Lower leg skin (tissue), 3 donors: ENCODE measurements around the gene GOSR1.

Experiments
- POLR2A ChIP-seq, 2 donors: fragments of 450-650 bp; IDR thresholded peaks; one replicate each; pipeline ENCODE4 v1.6.1; 2016 to 2017; ENCODE audit warnings: antibody characterized with exemption in 2 of 2, mild to moderate bottlenecking in 1 of 2, moderate library complexity in 1 of 2
- TF ChIP-seq, protein P1 (sequence below), 3 donors: fragments of 450-650 bp; IDR thresholded peaks; one replicate each; pipeline ENCODE4 v1.5.1; 2016; ENCODE audit warnings: antibody characterized with exemption in 3 of 3, mild to moderate bottlenecking in 3 of 3, moderate library complexity in 2 of 3

GRCh38 chr17:30545024-30545423 lies 67.8 kb downstream of the GOSR1 start:
- TF ChIP-seq, protein P1, sequence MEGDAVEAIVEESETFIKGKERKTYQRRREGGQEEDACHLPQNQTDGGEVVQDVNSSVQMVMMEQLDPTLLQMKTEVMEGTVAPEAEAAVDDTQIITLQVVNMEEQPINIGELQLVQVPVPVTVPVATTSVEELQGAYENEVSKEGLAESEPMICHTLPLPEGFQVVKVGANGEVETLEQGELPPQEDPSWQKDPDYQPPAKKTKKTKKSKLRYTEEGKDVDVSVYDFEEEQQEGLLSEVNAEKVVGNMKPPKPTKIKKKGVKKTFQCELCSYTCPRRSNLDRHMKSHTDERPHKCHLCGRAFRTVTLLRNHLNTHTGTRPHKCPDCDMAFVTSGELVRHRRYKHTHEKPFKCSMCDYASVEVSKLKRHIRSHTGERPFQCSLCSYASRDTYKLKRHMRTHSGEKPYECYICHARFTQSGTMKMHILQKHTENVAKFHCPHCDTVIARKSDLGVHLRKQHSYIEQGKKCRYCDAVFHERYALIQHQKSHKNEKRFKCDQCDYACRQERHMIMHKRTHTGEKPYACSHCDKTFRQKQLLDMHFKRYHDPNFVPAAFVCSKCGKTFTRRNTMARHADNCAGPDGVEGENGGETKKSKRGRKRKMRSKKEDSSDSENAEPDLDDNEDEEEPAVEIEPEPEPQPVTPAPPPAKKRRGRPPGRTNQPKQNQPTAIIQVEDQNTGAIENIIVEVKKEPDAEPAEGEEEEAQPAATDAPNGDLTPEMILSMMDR (IDR thresholded peaks at IDR 0.05), result no peak
- TF ChIP-seq POLR2A (IDR thresholded peaks at IDR 0.05), result no peak
